Mesothelial cell of epicardium (in vitro differentiated cells): ENCODE data around the gene DCAF11. TPM values are rescaled to one million over a fixed set of nuclear protein-coding genes. Genes with fewer than 3 reads are reported as not detected.

Source experiments
- DNase-seq, 2 experiments: peaks; one replicate each; pipeline ENCODE4 v3.0.0; 2021; ENCODE audit warnings: low spot score in 2 of 2; ENCODE audit not compliant: unreplicated experiment in 2 of 2
- H3K27ac Mint-ChIP-seq: 2 replicates; pipeline ENCODE4 v1.8.0; 2021; ENCODE audit warnings: mixed read lengths
- H3K27me3 Mint-ChIP-seq: 2 replicates; pipeline ENCODE4 v1.8.0; 2021; ENCODE audit warnings: low read depth, mixed read lengths
- H3K36me3 Mint-ChIP-seq: 2 replicates; pipeline ENCODE4 v1.8.0; 2021; ENCODE audit warnings: mixed read lengths
- H3K4me1 Mint-ChIP-seq: 2 replicates; pipeline ENCODE4 v1.8.0; 2021; ENCODE audit warnings: mixed read lengths
- H3K4me3 Mint-ChIP-seq: 2 replicates; pipeline ENCODE4 v1.8.0; 2021; ENCODE audit warnings: mild to moderate bottlenecking, moderate library complexity, mixed read lengths
- H3K9me3 Mint-ChIP-seq: 2 replicates; pipeline ENCODE4 v1.8.0; 2021; ENCODE audit warnings: mixed read lengths
- CTCF ChIP-seq: fragments of 200-600 bp; sonication (generic); IDR thresholded peaks from one replicate; pipeline ENCODE4 v1.5.0; 2021; ENCODE audit warnings: antibody characterized with exemption; ENCODE audit not compliant: unreplicated experiment
- total RNA-seq: library from RNA; stranded (reverse); gene quantifications from 3 replicates; pipeline ENCODE4 v1.2.1, GENCODE V29; 2021

The DCAF11 gene
- total RNA-seq, 1 donor from 2014 or later, result 62.3 TPM

DNA sequence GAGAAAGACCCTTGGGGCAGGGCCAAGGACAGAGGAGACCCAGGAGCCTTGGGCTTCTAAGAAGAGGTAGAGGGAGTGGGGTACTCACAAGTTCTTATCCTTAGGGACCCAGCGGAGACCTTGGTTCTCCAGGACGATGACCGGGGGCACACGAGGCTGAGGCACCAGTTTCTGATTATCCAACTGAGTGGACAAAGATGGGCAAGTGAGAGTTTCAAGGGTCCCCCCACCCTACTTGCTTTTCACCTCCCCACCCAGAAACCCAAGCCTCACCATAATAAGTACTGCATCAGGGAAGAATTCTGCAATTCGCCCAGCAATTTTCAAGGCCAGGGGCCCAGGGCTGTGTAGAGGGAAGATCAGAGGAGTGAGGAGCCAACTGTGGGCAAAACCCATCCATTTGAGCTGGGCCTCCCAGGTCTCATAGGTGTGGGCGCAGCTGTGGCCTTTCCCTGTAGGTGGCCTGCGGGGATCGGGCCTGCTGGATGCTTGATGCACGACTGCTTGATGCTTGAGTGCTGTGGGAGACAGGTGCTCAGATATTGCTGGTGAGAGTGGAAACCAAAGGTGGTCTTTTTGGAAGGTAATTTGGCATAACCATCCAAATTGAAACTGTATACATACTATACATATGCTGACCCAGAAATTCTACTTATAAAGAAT, 24.8 kb downstream of the DCAF11 start:
- Mint-ChIP-seq H3K4me1 (peaks cover 46% of the 10 kb centered on the region), H3K4me3 (peak overlapping the region; percentile 93), H3K27me3 (no peaks in the 10 kb centered on the region), H3K27ac (peak overlapping the region; percentile 66), H3K9me3 (no peaks in the 10 kb centered on the region), H3K36me3 (peaks cover 10% of the 10 kb centered on the region)
- no peak for TF ChIP-seq CTCF
- no peak for DNase-seq

- no peaks in the 10 kb centered on the region for H3K27me3 Mint-ChIP-seq
Measured at GRCh38 chr14:24141097-24141880, 26.7 kb downstream of the DCAF11 start, which contains the start of gene EMC9. TSS of gene EMC9 (minus strand) at chr14:24141591. CDS start at chr14:24141304, 287 bp downstream.

GRCh38 chr14:24143511-24143910, 28.9 kb downstream of the DCAF11 start:
- no peak overlapping the region for H3K4me3 Mint-ChIP-seq
- H3K4me1 Mint-ChIP-seq, result peaks cover 47% of the 10 kb centered on the region
- DNase-seq, result no peak
- no peaks in the 10 kb centered on the region for H3K9me3 Mint-ChIP-seq
- no peak overlapping the region for H3K27ac Mint-ChIP-seq
- H3K36me3 Mint-ChIP-seq, result peaks cover 4% of the 10 kb centered on the region
- no peak for TF ChIP-seq CTCF
- H3K27me3 Mint-ChIP-seq, result no peaks in the 10 kb centered on the region

More at GRCh38 chr14:24141097-24141880, 26.7 kb downstream of the DCAF11 start, which contains the start of gene EMC9:
- peak; percentile 98 to 99 for DNase-seq
- Mint-ChIP-seq H3K36me3 (peaks cover 10% of the 10 kb centered on the region), H3K4me3 (peak within 1 kb of the TSS; percentile 93), H3K27ac (peak within 1 kb of the TSS; percentile 97), H3K9me3 (no peaks in the 10 kb centered on the region), H3K4me1 (peaks cover 53% of the 10 kb centered on the region)
- TF ChIP-seq CTCF, result peak; percentile 19

- H3K4me3 Mint-ChIP-seq, result no peak overlapping the region
- no peak for DNase-seq
- H3K27ac Mint-ChIP-seq, result no peak overlapping the region
- H3K4me1 Mint-ChIP-seq, result peaks cover 46% of the 10 kb centered on the region
- peaks cover 3% of the 10 kb centered on the region for H3K36me3 Mint-ChIP-seq
- H3K9me3 Mint-ChIP-seq, result no peaks in the 10 kb centered on the region
- TF ChIP-seq CTCF, result no peak
- no peaks in the 10 kb centered on the region for H3K27me3 Mint-ChIP-seq
Measured at GRCh38 chr14:24144451-24144850, 29.9 kb downstream of the DCAF11 start.

DNA sequence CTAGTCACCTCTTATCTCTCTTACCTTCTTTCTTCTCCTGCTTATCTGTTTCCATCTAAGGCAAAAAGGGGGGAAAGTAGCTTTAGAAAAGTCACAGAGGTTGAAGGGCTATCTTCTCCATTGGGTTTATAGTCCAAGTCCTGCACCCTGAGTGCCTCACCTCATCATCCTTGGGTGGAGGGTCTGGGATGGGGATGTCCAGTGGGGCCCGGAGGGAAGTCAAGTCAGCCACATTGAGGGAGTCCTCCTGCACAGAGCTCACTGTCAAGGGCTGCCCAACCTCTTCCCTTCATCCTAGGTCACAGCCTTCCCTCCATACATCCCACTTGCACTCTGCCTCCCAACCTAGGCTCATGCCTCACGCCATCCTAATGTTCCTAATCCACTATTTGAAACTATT, 30.6 kb downstream of the DCAF11 start:
- no peaks in the 10 kb centered on the region for H3K9me3 Mint-ChIP-seq
- peaks cover 41% of the 10 kb centered on the region for H3K4me1 Mint-ChIP-seq
- peaks cover 6% of the 10 kb centered on the region for H3K36me3 Mint-ChIP-seq
- no peaks in the 10 kb centered on the region for H3K27me3 Mint-ChIP-seq
- no peak for DNase-seq
- no peak for TF ChIP-seq CTCF
- H3K27ac Mint-ChIP-seq, result peak overlapping the region; percentile 99
- peak overlapping the region; percentile 99 for H3K4me3 Mint-ChIP-seq
